ENCODE measurements around the gene KCNQ5. TPM values are rescaled to one million over a fixed set of nuclear protein-coding genes. Genes with fewer than 3 reads are reported as not detected.

KCNQ5 gene
- total RNA-seq, result 5.1 and 7.9 TPM in 2 replicates

DNA sequence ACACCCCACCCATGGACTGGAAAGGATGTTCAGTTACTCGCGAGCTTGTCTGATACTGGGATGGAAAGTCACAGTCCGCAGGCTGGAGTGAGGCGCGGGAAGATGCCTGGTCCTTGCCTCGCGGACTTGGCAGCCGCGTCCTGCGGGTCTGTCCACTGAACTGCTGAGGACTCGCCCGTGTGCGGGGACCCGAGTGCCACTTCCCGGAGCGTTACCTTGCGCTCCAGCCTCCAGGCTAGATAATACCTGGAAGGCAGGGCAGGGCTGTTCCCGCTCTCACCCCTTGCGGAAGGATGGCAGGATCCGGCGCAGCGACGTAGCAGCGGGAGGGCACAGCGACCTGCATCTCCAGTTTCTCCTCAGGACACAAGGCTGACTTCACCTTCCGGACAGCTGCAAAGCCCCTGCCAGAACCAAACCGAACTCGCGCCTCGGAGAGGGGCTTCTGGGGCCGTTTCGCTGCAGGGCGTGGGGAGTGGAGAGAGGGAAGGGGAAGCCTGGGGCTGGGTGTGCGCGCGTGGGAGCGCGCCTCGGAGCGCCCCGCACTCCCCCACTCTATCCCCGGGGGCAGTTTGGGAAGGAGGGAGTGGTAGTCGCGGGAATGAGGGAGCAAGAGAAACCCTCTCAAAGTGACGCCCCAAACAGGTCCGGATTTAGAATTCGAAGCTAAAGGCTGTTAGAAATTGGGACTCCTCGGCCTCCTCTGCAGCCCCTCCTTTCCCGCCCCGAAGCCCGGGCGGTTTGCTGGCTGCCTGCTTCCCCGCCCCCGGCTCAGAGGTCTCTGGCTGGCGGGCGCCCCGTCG, at the start of gene KCNQ5:
Gene KCNQ5, plus strand, starts transcription at position 774 of the 803 bp plus-strand sequence.

GRCh38 chr6:73225396-73225795, 603.5 kb downstream of the KCNQ5 start, which contains the start of gene KHDC1L:
Gene KHDC1L, minus strand, starts transcription at chr6:73225496. Its CDS starts 88 bp downstream, at chr6:73225408.

